ENCODE data around the gene UCK2.

The UCK2 gene

GRCh38 chr1:165844933-165845332, 17.5 kb downstream of the UCK2 start:
- TF ChIP-seq EGR1 (IDR thresholded peaks at IDR 0.05) (no peak), CEBPB (IDR thresholded peaks at IDR 0.05) (no peak), YY1 (IDR thresholded peaks at IDR 0.05; ENCODE audit: low read depth) (no peak), TAF1 (IDR thresholded peaks at IDR 0.05; ENCODE audit: low read depth) (no peak), TEAD4 (IDR thresholded peaks at IDR 0.05) (no peak), TCF12 (IDR thresholded peaks at IDR 0.05; ENCODE audit: low read depth) (no peak), EP300 (IDR thresholded peaks at IDR 0.05; ENCODE audit: borderline replicate concordance) (no peak), MAX (IDR thresholded peaks at IDR 0.05) (no peak), ZBTB7A (IDR thresholded peaks at IDR 0.05; ENCODE audit: low read depth) (no peak), NFIC (IDR thresholded peaks at IDR 0.05) (no peak), CREB1 (IDR thresholded peaks at IDR 0.05; ENCODE audit: low read depth) (no peak), RAD21 (IDR thresholded peaks at IDR 0.05; ENCODE audit: low read depth) (no peak), FOXM1 (IDR thresholded peaks at IDR 0.05; ENCODE audit: borderline replicate concordance, low read depth) (no peak)
- TF ChIP-seq, protein P1, sequence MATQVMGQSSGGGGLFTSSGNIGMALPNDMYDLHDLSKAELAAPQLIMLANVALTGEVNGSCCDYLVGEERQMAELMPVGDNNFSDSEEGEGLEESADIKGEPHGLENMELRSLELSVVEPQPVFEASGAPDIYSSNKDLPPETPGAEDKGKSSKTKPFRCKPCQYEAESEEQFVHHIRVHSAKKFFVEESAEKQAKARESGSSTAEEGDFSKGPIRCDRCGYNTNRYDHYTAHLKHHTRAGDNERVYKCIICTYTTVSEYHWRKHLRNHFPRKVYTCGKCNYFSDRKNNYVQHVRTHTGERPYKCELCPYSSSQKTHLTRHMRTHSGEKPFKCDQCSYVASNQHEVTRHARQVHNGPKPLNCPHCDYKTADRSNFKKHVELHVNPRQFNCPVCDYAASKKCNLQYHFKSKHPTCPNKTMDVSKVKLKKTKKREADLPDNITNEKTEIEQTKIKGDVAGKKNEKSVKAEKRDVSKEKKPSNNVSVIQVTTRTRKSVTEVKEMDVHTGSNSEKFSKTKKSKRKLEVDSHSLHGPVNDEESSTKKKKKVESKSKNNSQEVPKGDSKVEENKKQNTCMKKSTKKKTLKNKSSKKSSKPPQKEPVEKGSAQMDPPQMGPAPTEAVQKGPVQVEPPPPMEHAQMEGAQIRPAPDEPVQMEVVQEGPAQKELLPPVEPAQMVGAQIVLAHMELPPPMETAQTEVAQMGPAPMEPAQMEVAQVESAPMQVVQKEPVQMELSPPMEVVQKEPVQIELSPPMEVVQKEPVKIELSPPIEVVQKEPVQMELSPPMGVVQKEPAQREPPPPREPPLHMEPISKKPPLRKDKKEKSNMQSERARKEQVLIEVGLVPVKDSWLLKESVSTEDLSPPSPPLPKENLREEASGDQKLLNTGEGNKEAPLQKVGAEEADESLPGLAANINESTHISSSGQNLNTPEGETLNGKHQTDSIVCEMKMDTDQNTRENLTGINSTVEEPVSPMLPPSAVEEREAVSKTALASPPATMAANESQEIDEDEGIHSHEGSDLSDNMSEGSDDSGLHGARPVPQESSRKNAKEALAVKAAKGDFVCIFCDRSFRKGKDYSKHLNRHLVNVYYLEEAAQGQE (IDR thresholded peaks at IDR 0.05; ENCODE audit: low read depth): no peak
- TF ChIP-seq, protein P2, sequence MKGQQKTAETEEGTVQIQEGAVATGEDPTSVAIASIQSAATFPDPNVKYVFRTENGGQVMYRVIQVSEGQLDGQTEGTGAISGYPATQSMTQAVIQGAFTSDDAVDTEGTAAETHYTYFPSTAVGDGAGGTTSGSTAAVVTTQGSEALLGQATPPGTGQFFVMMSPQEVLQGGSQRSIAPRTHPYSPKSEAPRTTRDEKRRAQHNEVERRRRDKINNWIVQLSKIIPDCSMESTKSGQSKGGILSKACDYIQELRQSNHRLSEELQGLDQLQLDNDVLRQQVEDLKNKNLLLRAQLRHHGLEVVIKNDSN (IDR thresholded peaks at IDR 0.05): no peak

- TF ChIP-seq ZBTB7A (IDR thresholded peaks at IDR 0.05; ENCODE audit: low read depth) (no peak), EGR1 (IDR thresholded peaks at IDR 0.05) (no peak), TCF12 (IDR thresholded peaks at IDR 0.05; ENCODE audit: low read depth) (no peak), CEBPB (IDR thresholded peaks at IDR 0.05) (no peak), NFIC (IDR thresholded peaks at IDR 0.05) (no peak), TAF1 (IDR thresholded peaks at IDR 0.05; ENCODE audit: low read depth) (no peak), RAD21 (IDR thresholded peaks at IDR 0.05; ENCODE audit: low read depth) (no peak), YY1 (IDR thresholded peaks at IDR 0.05; ENCODE audit: low read depth) (no peak), TEAD4 (IDR thresholded peaks at IDR 0.05) (no peak), EP300 (IDR thresholded peaks at IDR 0.05; ENCODE audit: borderline replicate concordance) (no peak), CREB1 (IDR thresholded peaks at IDR 0.05; ENCODE audit: low read depth) (no peak), MAX (IDR thresholded peaks at IDR 0.05) (no peak), FOXM1 (IDR thresholded peaks at IDR 0.05; ENCODE audit: borderline replicate concordance, low read depth) (no peak)
- TF ChIP-seq, protein P1 (IDR thresholded peaks at IDR 0.05; ENCODE audit: low read depth): no peak
- TF ChIP-seq, protein P2 (IDR thresholded peaks at IDR 0.05): no peak
Measured at GRCh38 chr1:165845569-165845968, 18.2 kb downstream of the UCK2 start.

GRCh38 chr1:165845992-165846748, 18.8 kb downstream of the UCK2 start:
- TF ChIP-seq NFIC (IDR thresholded peaks at IDR 0.05): no peak
- no peak for TF ChIP-seq EP300 (IDR thresholded peaks at IDR 0.05; ENCODE audit: borderline replicate concordance)
- TF ChIP-seq CREB1 (IDR thresholded peaks at IDR 0.05; ENCODE audit: low read depth): no peak
- no peak for TF ChIP-seq FOXM1 (IDR thresholded peaks at IDR 0.05; ENCODE audit: borderline replicate concordance, low read depth)
- no peak for TF ChIP-seq MAX (IDR thresholded peaks at IDR 0.05)
- no peak for TF ChIP-seq TCF12 (IDR thresholded peaks at IDR 0.05; ENCODE audit: low read depth)
- no peak for TF ChIP-seq ZBTB7A (IDR thresholded peaks at IDR 0.05; ENCODE audit: low read depth)
- TF ChIP-seq, protein P1 (IDR thresholded peaks at IDR 0.05; ENCODE audit: low read depth): no peak
- TF ChIP-seq EGR1 (IDR thresholded peaks at IDR 0.05): no peak
- TF ChIP-seq YY1 (IDR thresholded peaks at IDR 0.05; ENCODE audit: low read depth): no peak
- no peak for TF ChIP-seq TEAD4 (IDR thresholded peaks at IDR 0.05)
- no peak for TF ChIP-seq RAD21 (IDR thresholded peaks at IDR 0.05; ENCODE audit: low read depth)
- TF ChIP-seq CEBPB (IDR thresholded peaks at IDR 0.05): no peak
- TF ChIP-seq TAF1 (IDR thresholded peaks at IDR 0.05; ENCODE audit: low read depth): no peak
- TF ChIP-seq, protein P2 (IDR thresholded peaks at IDR 0.05): no peak
